Renal cortical epithelial cell (primary cell): ENCODE measurements around the gene NAGPA. TPM values are rescaled to one million over a fixed set of nuclear protein-coding genes. Genes with fewer than 3 reads are reported as not detected.

Experiments
- DNase-seq: peaks from one replicate; pipeline ENCODE4 v3.0.0-alpha.2; 2011; ENCODE audit warnings: low read depth
- total RNA-seq: library from RNA; depleted of rRNA; stranded (reverse); fragments of >200 nt; gene quantifications from 2 replicates; pipeline ENCODE4 v1.2.3, GENCODE V29; 2014

The NAGPA gene
- total RNA-seq, 1 donor from 2014 or later: 20.2 TPM

DNA sequence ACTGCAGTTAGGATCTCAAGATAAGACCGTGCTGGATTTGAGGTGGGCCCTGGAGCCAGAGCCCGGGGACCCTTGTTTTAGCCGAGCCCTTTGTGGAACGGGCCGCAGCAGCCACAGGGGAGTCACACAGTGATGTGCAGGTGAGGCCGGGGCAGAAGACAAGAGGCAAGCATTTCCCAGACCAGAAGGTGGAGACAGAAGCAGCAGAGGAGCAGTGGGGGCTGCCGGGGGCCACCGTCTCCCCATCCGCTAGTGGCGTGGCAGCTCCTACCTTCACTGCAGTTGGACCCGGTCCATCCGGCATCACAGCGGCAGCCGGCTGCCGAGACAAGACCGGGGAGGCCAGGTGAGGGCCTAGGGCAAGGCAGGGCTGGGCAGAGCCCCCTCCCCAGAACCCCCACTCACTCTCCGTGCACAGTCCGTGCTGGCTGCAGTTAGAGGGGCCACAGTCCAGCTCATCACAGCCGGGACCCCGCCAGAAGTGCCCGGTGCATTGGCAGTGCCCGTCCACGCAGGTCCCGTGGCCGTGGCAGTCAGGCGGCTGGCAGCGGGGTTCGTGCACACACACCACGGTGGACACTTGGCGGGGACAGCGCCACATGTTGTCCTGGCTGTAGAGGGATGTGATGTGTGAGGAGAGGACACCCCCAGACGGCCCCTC, 6.0 kb downstream of the NAGPA start:
- DNase-seq: no peak

GRCh38 chr16:5027086-5027485, 6.6 kb downstream of the NAGPA start:
- no peak for DNase-seq

- DNase-seq: no peak
Measured at GRCh38 chr16:5026664-5027063, 7.1 kb downstream of the NAGPA start.

- no peak for DNase-seq
Measured at GRCh38 chr16:5025171-5025632, 8.5 kb downstream of the NAGPA start.

DNA sequence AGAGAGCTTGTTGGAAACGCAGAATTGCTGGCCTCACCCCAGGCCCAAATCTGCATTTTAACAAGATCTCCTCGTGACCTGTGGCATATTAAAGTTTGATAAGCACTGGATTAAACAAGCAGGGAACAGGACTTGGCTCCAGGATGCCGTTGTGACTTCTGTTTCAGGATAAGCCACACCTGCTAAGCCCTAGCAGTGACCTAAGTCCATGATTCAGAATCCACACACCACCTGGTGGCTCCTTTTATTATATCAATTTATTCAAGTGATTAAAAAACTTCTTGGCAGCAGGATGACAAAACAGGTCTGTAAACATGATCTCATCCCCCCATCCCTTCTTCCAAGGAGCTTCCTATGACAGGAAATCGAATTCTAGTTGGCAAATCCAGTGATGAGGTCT, 9.1 kb downstream of the NAGPA start:
- peak; percentile 58 for DNase-seq

- no peak for DNase-seq
Measured at GRCh38 chr16:5022521-5022920, 11.2 kb downstream of the NAGPA start.

DNA sequence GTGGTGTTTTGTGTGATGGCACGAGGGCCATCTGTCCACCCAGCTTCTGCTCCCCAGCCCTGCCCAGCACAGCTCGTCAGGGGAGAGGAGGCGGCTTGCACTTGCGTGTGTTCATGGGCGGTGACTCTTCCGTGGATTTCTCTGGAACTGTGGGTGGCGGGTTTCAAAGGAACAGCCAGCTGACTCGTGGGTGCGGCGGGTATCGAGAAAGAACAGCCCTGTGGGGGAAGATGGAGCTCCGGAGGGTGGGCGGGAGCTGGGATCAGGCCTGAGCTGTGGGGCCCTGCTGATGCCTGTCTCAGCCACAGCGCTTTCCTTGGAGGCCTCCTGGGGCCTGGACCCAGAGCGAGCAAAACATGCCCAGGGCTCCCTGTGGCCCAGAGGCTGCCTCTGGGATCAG, 13.2 kb downstream of the NAGPA start:
- DNase-seq: no peak

DNA sequence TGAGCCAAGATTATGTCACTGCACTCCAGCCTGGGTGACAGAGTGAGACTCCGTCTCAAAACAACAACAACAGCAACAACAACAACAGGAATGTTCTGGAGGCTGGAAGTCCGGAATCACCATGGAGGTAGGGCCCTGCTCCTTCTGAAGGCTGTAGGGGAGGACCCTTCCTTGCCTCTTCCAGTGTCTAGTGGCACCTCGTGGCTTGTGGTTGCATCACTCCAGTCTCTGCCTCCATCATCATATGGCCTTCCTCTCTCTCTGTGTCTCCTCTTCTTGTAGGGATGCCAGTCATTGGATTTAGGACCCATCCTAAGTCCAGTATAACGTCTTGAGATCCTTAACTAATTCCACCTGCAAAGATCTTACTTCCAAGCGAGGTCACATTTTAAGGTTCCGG, 14.0 kb downstream of the NAGPA start:
- no peak for DNase-seq

DNA sequence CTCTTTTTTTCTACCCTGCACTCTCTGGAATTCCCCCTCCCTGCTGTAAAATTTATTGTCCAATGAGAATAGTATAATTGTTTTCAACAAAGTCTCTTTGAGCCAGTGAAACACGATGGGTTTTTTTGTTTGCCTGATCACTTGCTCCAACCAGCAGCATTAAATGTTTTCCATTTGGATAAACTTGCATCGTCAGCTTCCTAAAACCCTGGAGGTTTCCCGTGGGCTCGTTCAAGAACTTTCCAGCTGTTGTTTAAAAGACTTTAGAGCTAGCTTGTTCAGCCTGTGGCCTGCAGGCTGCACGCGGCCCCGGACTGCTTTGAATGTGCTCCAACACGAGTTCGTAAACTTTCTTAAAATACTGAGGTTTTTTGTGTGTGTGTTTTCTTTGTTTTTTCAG, 14.9 kb downstream of the NAGPA start:
- DNase-seq: no peak

DNA sequence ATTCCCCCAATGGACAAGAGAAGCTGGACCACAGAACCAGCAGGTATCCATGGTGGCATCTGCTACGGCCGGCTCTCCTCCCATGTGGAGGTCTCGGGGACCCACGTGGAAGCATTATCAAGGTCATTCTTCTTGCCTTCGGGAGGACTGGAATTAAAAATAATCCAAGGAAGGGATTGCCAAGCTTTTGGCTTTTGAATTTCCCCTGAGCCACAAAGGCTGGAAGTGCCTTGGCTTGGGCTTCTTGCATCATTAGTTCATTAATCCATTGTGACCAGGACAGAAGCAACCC, 16.1 kb downstream of the NAGPA start:
- no peak for DNase-seq

GRCh38 chr16:5016967-5017677, 16.6 kb downstream of the NAGPA start:
- no peak for DNase-seq

DNA sequence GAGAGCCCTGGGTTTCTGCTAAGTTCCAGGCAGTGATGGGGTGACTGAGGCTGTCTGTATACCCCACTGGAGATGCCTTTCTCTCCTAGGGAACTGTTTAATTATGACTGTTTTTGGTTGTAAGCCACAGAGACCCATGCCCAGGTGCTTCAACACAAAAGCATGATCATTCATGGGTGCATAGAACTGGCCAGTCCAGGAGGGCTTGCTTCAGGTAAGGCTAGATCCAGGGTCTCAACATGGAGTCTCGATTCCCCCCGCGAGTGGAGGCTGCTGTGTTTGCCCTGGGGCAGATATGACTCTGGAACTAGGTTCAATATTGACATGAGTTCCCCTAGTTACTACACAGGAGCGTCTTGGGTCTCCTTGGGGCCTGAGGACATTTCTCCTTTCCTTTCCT, 17.8 kb downstream of the NAGPA start:
- no peak for DNase-seq

DNA sequence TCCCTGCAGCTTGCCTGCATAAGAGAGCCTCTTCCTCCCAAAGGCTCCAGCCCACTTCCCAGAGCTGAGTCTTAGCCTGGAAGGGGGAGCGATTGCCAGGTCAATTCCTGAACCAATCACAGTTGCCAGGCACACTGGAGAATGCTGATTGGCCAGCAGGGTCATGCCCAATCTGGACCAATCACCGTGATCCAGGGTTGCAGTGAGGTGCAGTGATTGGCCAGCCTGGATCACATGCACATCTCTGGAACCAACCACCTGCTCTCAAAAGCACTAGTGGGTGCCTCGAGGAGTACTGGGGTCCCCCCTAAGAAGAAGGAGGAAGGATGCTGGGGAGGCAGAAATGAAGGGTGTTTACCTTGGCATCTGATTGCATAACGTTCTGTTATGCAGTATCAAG, 18.4 kb downstream of the NAGPA start:
- no peak for DNase-seq

DNA sequence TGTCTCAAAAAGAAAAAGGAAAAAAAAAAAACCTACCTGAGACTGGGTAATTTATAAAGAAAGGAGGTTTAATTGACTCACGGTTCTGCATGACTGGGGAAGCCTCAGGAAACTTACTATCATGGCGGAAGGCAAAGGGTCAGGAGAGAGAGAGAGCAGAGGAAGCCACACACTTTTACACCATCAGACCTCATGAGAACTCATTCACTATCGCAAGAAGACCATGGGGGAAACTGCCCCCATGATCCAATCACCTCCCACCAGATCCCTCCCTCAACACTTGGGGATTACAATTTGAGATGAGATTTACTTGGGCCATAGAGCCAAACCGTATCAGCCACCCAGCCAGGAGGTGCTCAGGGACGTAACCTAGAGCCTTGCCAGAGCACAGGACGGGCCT, 20.8 kb downstream of the NAGPA start:
- DNase-seq: no peak

GRCh38 chr16:5011637-5012036, 22.1 kb downstream of the NAGPA start:
- no peak for DNase-seq

- no peak for DNase-seq
Measured at GRCh38 chr16:5010576-5011329, 23.0 kb downstream of the NAGPA start.

DNA sequence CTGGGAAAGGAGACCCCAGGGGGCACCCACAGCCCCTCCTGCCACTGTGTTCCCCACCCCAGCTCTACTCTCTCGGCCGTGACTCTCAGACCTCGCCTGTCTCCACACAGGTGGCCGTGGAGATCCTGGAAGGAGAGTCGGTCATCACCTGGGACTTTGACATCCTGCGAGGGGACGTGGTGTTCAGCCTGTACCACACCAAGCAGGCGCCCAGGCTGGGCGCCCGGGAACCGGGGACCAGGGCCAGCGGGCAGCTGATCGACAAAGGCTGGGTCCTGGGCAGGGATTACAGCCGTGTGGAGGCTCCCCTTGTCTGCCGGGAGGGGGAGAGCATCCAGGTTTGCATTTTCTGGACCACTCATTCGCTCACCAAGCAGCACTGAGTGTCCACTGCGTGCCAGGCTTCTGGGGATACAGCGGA, 25.4 kb downstream of the NAGPA start:
- no peak for DNase-seq

DNA sequence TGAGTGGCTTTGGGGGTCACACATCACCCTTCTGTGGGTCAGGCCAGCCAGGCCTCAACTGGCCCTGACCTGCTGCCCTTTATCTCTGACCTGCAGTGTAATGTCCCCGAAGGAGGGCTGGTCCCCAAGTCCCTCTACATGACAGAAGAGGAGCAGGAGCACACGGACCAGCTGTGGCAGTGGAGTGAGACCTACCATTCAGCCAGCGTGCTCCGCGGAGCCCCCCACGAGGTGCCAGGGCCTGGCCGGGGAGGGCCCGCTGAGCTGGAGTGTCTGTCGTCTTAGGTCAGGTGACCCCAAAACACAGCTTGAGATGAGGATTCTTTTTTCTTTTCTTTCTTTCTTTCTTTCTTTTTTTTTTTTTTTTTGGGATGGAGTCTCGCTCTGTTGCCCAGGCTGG, 26.5 kb downstream of the NAGPA start:
- DNase-seq: no peak

DNA sequence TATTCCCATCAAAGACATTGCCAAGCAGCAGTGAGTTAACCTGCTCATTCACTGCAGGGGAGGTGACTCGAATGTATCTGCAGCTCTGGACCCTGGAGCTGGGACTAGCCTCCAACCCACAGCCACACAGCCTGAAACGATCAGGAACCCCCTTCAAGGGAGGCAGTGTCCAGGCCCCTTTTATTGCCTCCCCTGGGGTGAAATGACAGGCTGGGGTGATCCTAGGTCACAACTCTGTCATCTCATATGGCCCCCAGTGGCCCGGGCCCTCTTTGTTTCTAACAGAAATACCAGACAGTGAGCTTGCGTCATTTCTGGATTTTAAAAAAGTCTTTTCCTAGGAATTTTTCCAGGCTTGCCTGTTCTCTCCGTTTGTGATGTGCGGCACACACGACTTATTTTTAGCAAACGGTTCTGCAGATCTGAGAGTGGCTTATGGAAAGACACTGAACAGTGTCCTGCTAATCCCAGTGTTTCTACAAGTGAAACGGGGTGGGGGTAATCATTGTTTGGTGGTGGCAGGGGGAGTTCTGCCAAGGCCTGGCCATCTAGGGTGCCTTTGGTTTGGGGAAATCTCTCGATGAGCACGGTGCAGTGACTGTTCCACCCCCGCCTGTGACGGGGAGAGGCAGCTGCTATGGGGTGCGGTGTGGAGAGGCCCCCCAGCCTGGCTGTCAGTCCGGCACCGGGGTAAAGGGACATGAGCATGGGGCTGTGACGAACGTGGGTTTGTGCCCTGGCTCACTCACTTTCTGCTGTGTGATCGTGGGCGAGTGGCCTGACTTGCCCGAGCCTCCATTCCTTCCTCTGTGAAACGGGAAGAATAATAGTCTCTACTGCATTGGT, 27.2 kb downstream of the NAGPA start:
- DNase-seq: no peak

DNA sequence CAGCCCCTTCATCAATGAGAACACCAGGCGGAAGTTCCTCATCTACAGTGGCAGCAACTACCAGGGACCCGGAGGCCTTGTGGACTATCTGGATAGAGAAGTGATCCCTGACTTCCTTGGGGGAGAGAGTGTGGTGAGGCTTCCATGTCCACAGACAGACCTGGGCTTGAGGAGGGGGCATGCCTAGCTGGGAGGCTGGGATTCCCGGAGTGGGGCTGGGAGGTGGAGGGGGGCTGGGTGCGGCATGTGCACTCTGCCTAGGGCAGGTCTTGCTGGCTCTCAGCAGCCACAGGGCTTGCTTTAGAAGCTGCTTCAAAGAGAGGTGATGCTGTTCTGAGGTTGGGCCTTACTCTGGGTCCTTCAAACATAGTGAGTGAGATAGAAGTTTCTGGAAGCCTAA, 27.8 kb downstream of the NAGPA start:
- DNase-seq: no peak

DNA sequence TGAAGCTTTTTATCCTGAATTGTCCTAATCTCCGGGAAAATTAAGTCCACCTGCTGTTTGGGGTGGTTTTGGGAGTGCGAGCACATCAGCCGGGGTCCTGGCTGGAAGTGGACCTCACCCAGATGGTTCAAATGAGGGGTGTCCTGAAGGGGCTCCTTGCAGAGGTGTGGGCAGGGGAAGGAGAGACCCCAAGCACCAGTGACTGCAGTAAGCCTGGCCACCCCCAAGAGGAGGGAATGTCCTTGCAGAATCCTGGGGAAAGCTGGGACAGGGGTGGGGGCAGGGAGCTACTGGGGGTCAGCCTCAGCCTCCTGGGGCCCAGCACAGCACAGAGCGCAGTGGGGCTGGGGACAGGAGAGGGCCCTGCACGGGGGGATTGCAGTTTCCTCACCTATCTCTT, 29.4 kb downstream of the NAGPA start:
- no peak for DNase-seq

- DNase-seq: no peak
Measured at GRCh38 chr16:5003828-5004227, 29.9 kb downstream of the NAGPA start.
